SIG-M5 treated with dmso at 0.1 percent for 504 hours (cell line): ENCODE data around the gene UGP2.
"Not testable (repeated sequence)": the region's sequence is repeated elsewhere in the genome, so short reads cannot be mapped to it uniquely, and the experiment has no call there.

Experiments
- DNase-seq: peaks from one replicate; lab custom pipeline; 2025; ENCODE audit not compliant: unreplicated experiment; lab: John Stamatoyannopoulos, UW

UGP2 gene

GRCh38 chr2:63841254-63842022 is at the start of gene UGP2:
TSS of gene UGP2 (plus strand) at chr2:63841896. CDS start at chr2:63842186, 290 bp downstream.
- peak; percentile 90 for DNase-seq

- no peak for DNase-seq
These were observed 49.2 kb upstream of the UGP2 start for GRCh38 chr2:63792530-63792929.

GRCh38 chr2:63796366-63796765 is 45.3 kb upstream of the UGP2 start:
- DNase-seq, result no peak

- no peak for DNase-seq
These were observed 44.9 kb upstream of the UGP2 start for GRCh38 chr2:63796796-63797195.

- DNase-seq, result no peak
These were observed 40.2 kb upstream of the UGP2 start for GRCh38 chr2:63801455-63801854.

- no peak for DNase-seq
These were observed 36.3 kb upstream of the UGP2 start for GRCh38 chr2:63805412-63805811.

GRCh38 chr2:63808036-63808435 is 33.7 kb upstream of the UGP2 start:
- not testable (repeated sequence) for DNase-seq

- not testable (repeated sequence) for DNase-seq
These were observed 32.8 kb upstream of the UGP2 start for GRCh38 chr2:63808911-63809310.

- no peak for DNase-seq
These were observed 30.6 kb upstream of the UGP2 start for GRCh38 chr2:63811063-63811462.

GRCh38 chr2:63811870-63812269 is 29.8 kb upstream of the UGP2 start:
- DNase-seq, result not testable (repeated sequence)

- DNase-seq, result no peak
These were observed 27.6 kb upstream of the UGP2 start for GRCh38 chr2:63814114-63814513.

GRCh38 chr2:63817382-63817781 is 24.3 kb upstream of the UGP2 start:
- DNase-seq, result no peak

GRCh38 chr2:63818271-63818670 is 23.4 kb upstream of the UGP2 start:
- DNase-seq, result no peak

- no peak for DNase-seq
These were observed 22.4 kb upstream of the UGP2 start for GRCh38 chr2:63819256-63819655.

GRCh38 chr2:63819765-63820717 is 21.7 kb upstream of the UGP2 start:
- DNase-seq, result peak; percentile 83

GRCh38 chr2:63820969-63821368 is 20.7 kb upstream of the UGP2 start:
- no peak for DNase-seq

- no peak for DNase-seq
These were observed 20.3 kb upstream of the UGP2 start for GRCh38 chr2:63821396-63821795.

- DNase-seq, result no peak
These were observed 19.2 kb upstream of the UGP2 start for GRCh38 chr2:63822478-63822877.

GRCh38 chr2:63827749-63828148 is 13.9 kb upstream of the UGP2 start:
- no peak for DNase-seq

GRCh38 chr2:63831176-63831575 is 10.5 kb upstream of the UGP2 start:
- DNase-seq, result no peak

GRCh38 chr2:63834401-63834800 is 7.3 kb upstream of the UGP2 start:
- no peak for DNase-seq

GRCh38 chr2:63837036-63837594 is 4.6 kb upstream of the UGP2 start:
- no peak for DNase-seq
